Measurements from ENCODE around the gene RAB11FIP3. TPM values are rescaled to one million over a fixed set of nuclear protein-coding genes. Genes with fewer than 3 reads are reported as not detected.

Gene RAB11FIP3
- total and polyA plus RNA-seq, 2 of the 13 experiments (the other 11 are each of a cell fraction or from before 2014, with no cell fraction given): 34.3 to 57.6 TPM

- TF ChIP-seq ZNF616 (CRISPR knock-in tag; IDR thresholded peaks at IDR 0.05; ENCODE audit: low read depth) (no peak), ZNF281 (CRISPR knock-in tag; IDR thresholded peaks at IDR 0.05; ENCODE audit: borderline replicate concordance) (peak; percentile 16; the same call in 1 of the 2 replicates), GTF2F1 (IDR thresholded peaks at IDR 0.05; ENCODE audit: low read length) (no peak), HES4 (CRISPR knock-in tag; IDR thresholded peaks at IDR 0.05; ENCODE audit: borderline replicate concordance) (peak; percentile 64; the same call in 1 of the 2 replicates), ZNF782 (CRISPR knock-in tag; IDR thresholded peaks at IDR 0.05; ENCODE audit: borderline replicate concordance) (no peak), ZNF597 (CRISPR knock-in tag; IDR thresholded peaks at IDR 0.05) (no peak), TBX2 (CRISPR knock-in tag; IDR thresholded peaks at IDR 0.05; ENCODE audit: borderline replicate concordance) (peak; percentile 99), ZNF772 (CRISPR knock-in tag; IDR thresholded peaks at IDR 0.05) (peak; percentile 54; the same call in 1 of the 2 replicates), IKZF5 (CRISPR knock-in tag; IDR thresholded peaks at IDR 0.05) (peak; percentile 85), AKAP8 (CRISPR knock-in tag; IDR thresholded peaks at IDR 0.05) (no peak), ZNF687 (CRISPR knock-in tag; IDR thresholded peaks at IDR 0.05) (peak; percentile 92), ZNF446 (CRISPR knock-in tag; IDR thresholded peaks at IDR 0.05) (no peak), SOX13 (IDR thresholded peaks at IDR 0.05) (no peak), SOX13 (CRISPR knock-in tag; conservative IDR thresholded peaks at IDR 0.05 in 1 of 2, IDR thresholded peaks at IDR 0.05 in 1 of 2) (peak in 1 of 2 experiments; percentile 68; a peak in 2 of 4 replicates), MLX (CRISPR knock-in tag; IDR thresholded peaks at IDR 0.05) (peak; percentile 78; the same call in 1 of the 2 replicates), ZSCAN21 (CRISPR knock-in tag; IDR thresholded peaks at IDR 0.05; ENCODE audit: borderline replicate concordance) (no peak), SPEN (CRISPR knock-in tag; IDR thresholded peaks at IDR 0.05; ENCODE audit: low read depth) (peak; percentile 75; the same call in 1 of the 2 replicates)
Measured at GRCh38 chr16:558298-559020, 133.0 kb downstream of the RAB11FIP3 start (continued).
